Stimulated activated memory B cell treated with anti-CD40 and anti-IgM and Interleukin-4, amounts not matched to agents 10 μg/mL and 1 μg/mL and 100 μg/mL, for 72 hours (primary cell): ENCODE measurements around the gene LMAN1L.
A peak's percentile ranks its signal among the peaks of the same experiment; 100 is the strongest.

ENCODE experiments used
- ATAC-seq: fragments of 150-1000 bp; cut with Tn5 transposase; 2 replicates; pipeline ENCODE4 v1.10.0; 2021
- H3K27ac Mint-ChIP-seq: one replicate; pipeline ENCODE4 v1.8.0; 2022; ENCODE audit warnings: mild to moderate bottlenecking, mixed read lengths
- H3K27me3 Mint-ChIP-seq: one replicate; pipeline ENCODE4 v1.8.0; 2022; ENCODE audit warnings: mixed read lengths
- H3K36me3 Mint-ChIP-seq: one replicate; pipeline ENCODE4 v1.8.0; 2022; ENCODE audit warnings: mixed read lengths
- H3K4me1 Mint-ChIP-seq: one replicate; pipeline ENCODE4 v1.8.0; 2022; ENCODE audit warnings: mixed read lengths
- H3K4me3 Mint-ChIP-seq: one replicate; pipeline ENCODE4 v1.8.0; 2022; ENCODE audit warnings: mild to moderate bottlenecking, moderate library complexity, mixed read lengths
- H3K9me3 Mint-ChIP-seq: one replicate; pipeline ENCODE4 v1.8.0; 2022; ENCODE audit warnings: mixed read lengths

LMAN1L gene

GRCh38 chr15:74843445-74843828 lies 30.8 kb downstream of the LMAN1L start:
- no peaks in the 10 kb centered on the region for H3K27me3 Mint-ChIP-seq
- H3K4me3 Mint-ChIP-seq = peak overlapping the region; percentile 93
- H3K9me3 Mint-ChIP-seq = no peaks in the 10 kb centered on the region
- ATAC-seq = no peak
- peak overlapping the region; percentile 90 for H3K27ac Mint-ChIP-seq
- H3K4me1 Mint-ChIP-seq = peaks cover 68% of the 10 kb centered on the region
- peaks cover 21% of the 10 kb centered on the region for H3K36me3 Mint-ChIP-seq

DNA sequence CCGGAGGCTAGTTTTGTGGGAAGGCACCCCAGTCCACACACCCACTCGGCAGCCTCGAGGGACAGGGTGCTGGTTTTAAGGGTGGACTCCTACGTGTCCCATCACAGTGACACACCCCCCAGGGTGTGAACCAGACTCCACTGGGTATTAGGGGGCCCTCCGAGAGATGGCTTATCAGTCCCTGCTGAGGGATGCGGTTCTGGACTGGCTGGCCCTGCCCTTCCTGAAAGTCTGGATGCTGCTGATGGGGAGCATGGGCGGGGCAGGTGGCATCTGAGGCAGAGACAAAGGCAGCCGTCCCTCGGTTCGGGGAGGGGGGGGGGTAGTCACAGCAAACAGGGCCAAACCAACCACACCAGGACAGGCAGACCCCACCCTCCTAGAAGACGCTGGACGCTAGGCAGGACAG lies 31.3 kb downstream of the LMAN1L start:
- H3K4me1 Mint-ChIP-seq = peaks cover 66% of the 10 kb centered on the region
- peaks cover 23% of the 10 kb centered on the region for H3K36me3 Mint-ChIP-seq
- H3K4me3 Mint-ChIP-seq = peak overlapping the region; percentile 76
- H3K9me3 Mint-ChIP-seq = no peaks in the 10 kb centered on the region
- peak overlapping the region; percentile 90 for H3K27ac Mint-ChIP-seq
- ATAC-seq = no peak
- H3K27me3 Mint-ChIP-seq = no peaks in the 10 kb centered on the region

GRCh38 chr15:74844319-74845207 lies 31.9 kb downstream of the LMAN1L start:
- Mint-ChIP-seq H3K4me3 (peak overlapping the region; percentile 76), H3K9me3 (no peaks in the 10 kb centered on the region), H3K36me3 (peaks cover 23% of the 10 kb centered on the region), H3K27me3 (no peaks in the 10 kb centered on the region), H3K27ac (peak overlapping the region; percentile 90), H3K4me1 (peaks cover 65% of the 10 kb centered on the region)
- no peak for ATAC-seq

DNA sequence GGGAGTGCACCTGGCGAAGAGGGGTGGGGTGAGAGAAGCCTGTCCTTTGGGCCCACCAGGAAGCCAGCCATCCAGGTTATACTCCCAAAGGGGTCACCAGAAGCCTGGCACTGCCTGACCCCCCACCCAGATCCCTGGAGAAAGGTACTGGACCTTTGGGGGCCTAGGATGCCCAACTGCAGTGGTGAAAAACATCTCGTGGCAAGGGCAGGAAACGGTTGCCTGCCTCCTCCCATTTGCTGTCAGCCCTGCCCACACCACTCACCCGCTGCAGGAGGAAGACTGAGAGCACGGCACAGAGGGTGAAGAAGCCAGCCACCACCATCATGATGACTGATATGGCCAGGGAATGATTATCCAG lies 32.6 kb downstream of the LMAN1L start:
- no peaks in the 10 kb centered on the region for H3K9me3 Mint-ChIP-seq
- no peak overlapping the region for H3K4me3 Mint-ChIP-seq
- H3K27me3 Mint-ChIP-seq = no peaks in the 10 kb centered on the region
- peaks cover 71% of the 10 kb centered on the region for H3K4me1 Mint-ChIP-seq
- peak; percentile 35 for ATAC-seq
- H3K36me3 Mint-ChIP-seq = peaks cover 28% of the 10 kb centered on the region
- H3K27ac Mint-ChIP-seq = peak overlapping the region; percentile 90

DNA sequence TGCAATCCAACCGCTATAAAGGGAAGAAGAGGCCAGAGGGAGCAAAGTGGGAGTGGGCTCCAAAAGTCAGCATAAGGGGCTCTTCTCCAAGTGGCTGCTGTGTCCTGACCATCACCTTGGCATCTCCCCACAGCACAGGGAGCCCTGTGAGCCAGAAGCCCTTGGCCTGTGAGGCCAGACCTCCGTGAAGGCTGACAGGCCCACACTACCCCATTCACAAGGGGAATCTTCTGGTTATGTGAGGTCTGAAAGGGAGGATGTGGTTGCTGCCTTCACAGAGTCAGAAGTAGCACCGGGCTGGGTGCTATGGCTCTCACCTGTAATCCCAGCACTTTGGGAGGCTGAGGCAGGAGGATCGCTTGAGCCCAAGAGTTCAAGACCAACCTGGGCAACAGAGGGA lies 32.9 kb downstream of the LMAN1L start:
- H3K4me3 Mint-ChIP-seq = no peak overlapping the region
- no peak for ATAC-seq
- no peaks in the 10 kb centered on the region for H3K27me3 Mint-ChIP-seq
- peaks cover 32% of the 10 kb centered on the region for H3K36me3 Mint-ChIP-seq
- H3K27ac Mint-ChIP-seq = peak overlapping the region; percentile 90
- no peaks in the 10 kb centered on the region for H3K9me3 Mint-ChIP-seq
- H3K4me1 Mint-ChIP-seq = peaks cover 71% of the 10 kb centered on the region

DNA sequence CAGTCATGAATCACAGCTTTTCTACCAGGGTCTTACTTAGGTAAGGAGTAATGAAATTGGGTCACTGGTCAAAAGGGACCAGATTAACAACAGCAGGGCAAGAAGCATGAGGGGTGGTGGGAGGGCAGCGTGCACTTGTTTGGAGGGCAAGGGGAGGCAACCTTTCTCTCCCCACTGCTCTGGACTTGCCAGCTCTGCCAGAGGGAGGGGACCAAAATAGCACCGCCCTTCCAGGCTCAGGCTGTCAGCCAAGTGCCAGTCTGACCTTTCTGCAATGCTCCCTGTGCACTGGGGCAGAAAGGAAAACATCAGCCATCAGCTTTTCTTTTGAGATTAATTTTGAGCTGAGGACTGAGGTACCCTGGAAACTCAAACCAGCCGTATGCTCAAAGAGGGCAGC lies 34.8 kb downstream of the LMAN1L start:
- peaks cover 58% of the 10 kb centered on the region for H3K4me1 Mint-ChIP-seq
- H3K4me3 Mint-ChIP-seq = no peak overlapping the region
- no peaks in the 10 kb centered on the region for H3K27me3 Mint-ChIP-seq
- no peaks in the 10 kb centered on the region for H3K9me3 Mint-ChIP-seq
- no peak for ATAC-seq
- peak overlapping the region; percentile 54 for H3K27ac Mint-ChIP-seq
- H3K36me3 Mint-ChIP-seq = peaks cover 46% of the 10 kb centered on the region

GRCh38 chr15:74850393-74850792 lies 37.8 kb downstream of the LMAN1L start:
- H3K27ac Mint-ChIP-seq = no peak overlapping the region
- peaks cover 54% of the 10 kb centered on the region for H3K36me3 Mint-ChIP-seq
- H3K9me3 Mint-ChIP-seq = no peaks in the 10 kb centered on the region
- no peaks in the 10 kb centered on the region for H3K27me3 Mint-ChIP-seq
- H3K4me1 Mint-ChIP-seq = peaks cover 45% of the 10 kb centered on the region
- no peak overlapping the region for H3K4me3 Mint-ChIP-seq
- no peak for ATAC-seq

DNA sequence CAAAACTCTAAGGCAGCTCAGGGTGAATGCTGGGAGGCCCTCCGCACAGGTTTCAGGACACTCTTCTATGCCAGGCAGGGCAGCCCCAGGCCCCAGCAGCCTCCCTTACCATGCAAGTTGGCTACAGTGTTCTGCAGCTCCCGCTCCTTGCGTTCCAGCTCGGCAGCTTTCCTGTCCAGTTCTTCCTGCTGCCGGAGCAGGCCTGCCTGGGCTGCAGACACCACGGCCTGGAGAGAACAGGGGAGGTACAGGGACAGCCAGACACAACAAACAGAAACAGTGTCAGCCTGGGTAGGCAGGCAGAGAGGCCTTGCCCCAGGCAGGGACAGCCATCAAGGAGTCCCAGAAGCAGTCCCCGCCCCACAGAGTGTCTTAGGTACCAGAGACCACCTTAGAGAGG lies 39.3 kb downstream of the LMAN1L start:
- Mint-ChIP-seq H3K9me3 (no peaks in the 10 kb centered on the region), H3K4me3 (no peak overlapping the region), H3K4me1 (peaks cover 52% of the 10 kb centered on the region), H3K27me3 (no peaks in the 10 kb centered on the region), H3K36me3 (peaks cover 54% of the 10 kb centered on the region), H3K27ac (peak overlapping the region; percentile 65)
- no peak for ATAC-seq

GRCh38 chr15:74854453-74855022 lies 41.9 kb downstream of the LMAN1L start:
- H3K27me3 Mint-ChIP-seq = no peaks in the 10 kb centered on the region
- peaks cover 41% of the 10 kb centered on the region for H3K36me3 Mint-ChIP-seq
- peaks cover 62% of the 10 kb centered on the region for H3K4me1 Mint-ChIP-seq
- no peak for ATAC-seq
- H3K4me3 Mint-ChIP-seq = no peak overlapping the region
- no peaks in the 10 kb centered on the region for H3K9me3 Mint-ChIP-seq
- H3K27ac Mint-ChIP-seq = peak overlapping the region; percentile 23

DNA sequence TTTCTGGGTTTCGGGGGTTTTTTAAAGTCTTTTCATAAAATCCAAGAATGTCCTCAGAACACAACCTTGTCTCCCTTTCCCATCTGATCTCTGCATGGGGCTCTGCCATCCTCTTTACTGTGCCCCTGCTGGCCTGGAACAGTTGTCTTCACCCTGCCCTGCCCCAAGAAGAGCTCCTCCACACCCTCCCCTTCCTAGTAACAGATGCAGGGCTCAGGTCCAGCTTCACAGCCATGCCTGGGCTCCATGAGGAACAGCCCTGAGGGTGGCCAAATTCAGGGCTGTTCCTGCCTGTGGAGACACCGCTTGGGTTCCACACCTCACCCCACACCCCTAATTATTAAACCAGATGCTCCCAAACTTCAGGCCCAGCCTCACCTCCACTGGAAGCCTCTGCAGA lies 43.2 kb downstream of the LMAN1L start:
- Mint-ChIP-seq H3K9me3 (no peaks in the 10 kb centered on the region), H3K4me1 (peaks cover 61% of the 10 kb centered on the region), H3K36me3 (peaks cover 30% of the 10 kb centered on the region), H3K4me3 (peak overlapping the region; percentile 55), H3K27ac (peak overlapping the region; percentile 92), H3K27me3 (no peaks in the 10 kb centered on the region)
- ATAC-seq = no peak

DNA sequence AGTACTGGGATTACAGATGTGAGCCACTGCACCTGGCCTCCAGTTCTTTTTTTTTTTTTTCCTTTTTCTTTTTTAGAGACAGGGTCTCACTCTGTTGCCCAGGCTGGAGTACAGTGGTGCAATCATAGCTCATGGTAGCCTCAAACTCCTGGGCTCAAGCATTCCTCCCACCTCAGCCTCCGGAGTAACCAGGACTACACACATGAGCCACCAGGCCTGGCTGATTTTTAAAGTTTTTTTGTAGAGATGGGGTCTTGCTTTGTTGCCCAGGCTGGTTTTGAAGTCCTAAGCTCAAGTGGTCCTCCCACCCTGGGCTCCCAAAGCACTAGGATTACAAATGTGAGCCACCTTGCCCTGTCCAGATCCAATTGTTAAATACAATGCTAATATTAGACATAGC lies 43.9 kb downstream of the LMAN1L start:
- peaks cover 61% of the 10 kb centered on the region for H3K4me1 Mint-ChIP-seq
- H3K27me3 Mint-ChIP-seq = no peaks in the 10 kb centered on the region
- peak overlapping the region; percentile 49 for H3K4me3 Mint-ChIP-seq
- peak overlapping the region; percentile 92 for H3K27ac Mint-ChIP-seq
- ATAC-seq = no peak
- peaks cover 23% of the 10 kb centered on the region for H3K36me3 Mint-ChIP-seq
- H3K9me3 Mint-ChIP-seq = no peaks in the 10 kb centered on the region

GRCh38 chr15:74857082-74857655 lies 44.5 kb downstream of the LMAN1L start:
- H3K36me3 Mint-ChIP-seq = peaks cover 17% of the 10 kb centered on the region
- peaks cover 61% of the 10 kb centered on the region for H3K4me1 Mint-ChIP-seq
- H3K4me3 Mint-ChIP-seq = peak overlapping the region; percentile 49
- peak; percentile 93 for ATAC-seq
- H3K27ac Mint-ChIP-seq = peak overlapping the region; percentile 92
- H3K9me3 Mint-ChIP-seq = no peaks in the 10 kb centered on the region
- H3K27me3 Mint-ChIP-seq = no peaks in the 10 kb centered on the region

DNA sequence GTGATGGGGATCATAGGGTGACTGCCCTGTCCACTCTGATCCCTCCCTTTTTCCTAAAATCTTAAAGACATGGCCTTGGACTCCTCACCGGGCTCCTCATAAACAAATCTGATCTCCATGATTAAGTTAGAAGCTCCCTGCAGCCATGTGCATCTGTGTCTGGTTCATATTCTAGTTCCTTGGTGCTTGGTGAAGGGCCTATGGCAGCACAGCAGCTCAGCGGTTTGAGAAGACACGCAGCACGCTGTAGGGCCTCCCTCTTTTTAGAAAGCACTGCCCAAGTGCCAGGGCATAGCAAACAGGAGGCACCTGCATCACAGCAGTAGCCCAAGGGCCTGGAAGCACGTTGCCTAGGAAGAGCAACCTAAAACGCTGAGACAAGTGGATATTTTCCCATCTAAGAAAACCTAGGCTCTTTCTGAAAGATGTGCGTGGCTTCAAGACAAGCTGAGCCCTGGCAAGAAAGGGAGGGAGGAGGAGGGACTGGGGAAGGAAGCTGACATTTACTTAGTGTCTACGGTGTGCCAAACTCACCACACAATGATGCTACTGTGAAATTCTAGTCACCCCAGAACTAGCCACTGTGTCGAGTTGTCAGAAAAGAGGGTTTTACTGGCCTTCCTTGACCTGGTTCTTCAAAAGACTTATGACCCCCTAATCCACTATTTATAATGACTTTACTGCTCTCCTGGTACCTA lies 45.2 kb downstream of the LMAN1L start:
- no peaks in the 10 kb centered on the region for H3K27me3 Mint-ChIP-seq
- no peaks in the 10 kb centered on the region for H3K9me3 Mint-ChIP-seq
- H3K4me3 Mint-ChIP-seq = peak overlapping the region; percentile 46
- peaks cover 61% of the 10 kb centered on the region for H3K4me1 Mint-ChIP-seq
- peak; percentile 89 for ATAC-seq
- H3K27ac Mint-ChIP-seq = peak overlapping the region; percentile 92
- H3K36me3 Mint-ChIP-seq = peaks cover 13% of the 10 kb centered on the region

GRCh38 chr15:74858369-74858740 lies 45.7 kb downstream of the LMAN1L start:
- H3K9me3 Mint-ChIP-seq = no peaks in the 10 kb centered on the region
- peak overlapping the region; percentile 46 for H3K4me3 Mint-ChIP-seq
- peaks cover 10% of the 10 kb centered on the region for H3K36me3 Mint-ChIP-seq

More at GRCh38 chr15:74858369-74858740, 45.7 kb downstream of the LMAN1L start:
- no peak for ATAC-seq
- Mint-ChIP-seq H3K27ac (peak overlapping the region; percentile 92), H3K27me3 (no peaks in the 10 kb centered on the region), H3K4me1 (peaks cover 58% of the 10 kb centered on the region)
